ENCODE results near the gene ESRRG. TPM values are rescaled to one million over a fixed set of nuclear protein-coding genes. Genes with fewer than 3 reads are reported as not detected.

ESRRG gene
- total and polyA plus RNA-seq, 2 of the 8 experiments (the other 6 are each of a cell fraction or from before 2014, with no cell fraction given) = 0.59 to 1.4 TPM

- DNase-seq (ENCODE audit: low read depth in 1 of 2, low spot score in 2 of 2) (no peak), FAIRE-seq (no peak)
- no peaks in the 10 kb centered on the region for H3K9me3 ChIP-seq (ENCODE audit: insufficient read depth in 2 of 2, low read depth in 1 of 2, low read length in 1 of 2)
- no peak overlapping the region for H2BK5ac ChIP-seq (ENCODE audit: low read depth, low read length)
- peaks cover 2% of the 10 kb centered on the region; the same call in 1 of the 2 replicates for H3K23me2 ChIP-seq (ENCODE audit: low read depth, low read length)
- H3K79me1 ChIP-seq (ENCODE audit: low read depth, low read length) = no peaks in the 10 kb centered on the region
- H3K4me3 ChIP-seq (ENCODE audit: extremely low read depth in 1 of 4, insufficient read depth in 2 of 4, low read depth in 3 of 4, low read length in 4 of 4) = no peak overlapping the region
- POLR2A ChIA-PET (ENCODE audit: partially characterized antibody) = no interaction called here
- H3K36me3 ChIP-seq (ENCODE audit: control insufficient read depth in 2 of 4, insufficient read depth in 4 of 4, low read length in 3 of 4) = no peaks in the 10 kb centered on the region
- H3K23ac ChIP-seq (ENCODE audit: insufficient read length) = no peak overlapping the region
- no peak overlapping the region for H3K18ac ChIP-seq (ENCODE audit: extremely low read depth, low read length)
- H4K91ac ChIP-seq (replicated peaks; ENCODE audit: insufficient read length, low read length) = no peak overlapping the region
- no peak overlapping the region for H2BK120ac ChIP-seq (replicated peaks; ENCODE audit: low read depth, low read length)
- H3K9ac ChIP-seq (replicated peaks in 1 of 4; ENCODE audit: extremely low read depth in 1 of 4, low read depth in 3 of 4, low read length in 3 of 4) = no peak overlapping the region
- 92% methylated on average over 4 of the region's 4 CpGs; no CpG with 5 or more reads in 1 of the 2 experiments for WGBS, 2 experiments (ENCODE audit: extremely low coverage in 1 of 2, insufficient coverage in 1 of 2, insufficient read length in 1 of 2, insufficient replicate concordance in 2 of 2, low coverage in 1 of 2, low lambda C conversion rate in 2 of 2, missing lambda C conversion rate in 1 of 2)
- H2BK12ac ChIP-seq (ENCODE audit: low read depth, low read length) = no peak overlapping the region
- no peaks in the 10 kb centered on the region for H3K79me2 ChIP-seq (ENCODE audit: control insufficient read depth in 1 of 2, insufficient read depth in 2 of 2, low read length in 2 of 2)
- no peak overlapping the region for H3K27ac ChIP-seq (ENCODE audit: low read depth, low read length)
- H4K20me1 ChIP-seq (replicated peaks in 1 of 2; ENCODE audit: control insufficient read depth in 1 of 2, insufficient read depth in 2 of 2, low read length in 2 of 2) = no peaks in the 10 kb centered on the region
- no peak overlapping the region for H2BK20ac ChIP-seq (ENCODE audit: low read length)
- no peak overlapping the region for H2BK15ac ChIP-seq (ENCODE audit: low read length)
- H3K4me1 ChIP-seq (replicated peaks in 1 of 4; ENCODE audit: control insufficient read depth in 3 of 4, insufficient read depth in 4 of 4, low read length in 3 of 4) = peaks cover 0 to 6% (median 4%) of the 10 kb centered on the region in 4 experiments; a peak in 3 of 7 replicates
- H3K56ac ChIP-seq (replicated peaks; ENCODE audit: insufficient read length, low read depth, low read length) = no peak overlapping the region
- CTCF ChIA-PET (ENCODE audit: partially characterized antibody) = no interaction called here
- H4K8ac ChIP-seq (ENCODE audit: extremely low read depth, insufficient read depth, low read length) = no peak overlapping the region
- H4K5ac ChIP-seq (ENCODE audit: insufficient read length, low read depth, low read length) = no peak overlapping the region
- H3K4ac ChIP-seq (replicated peaks; ENCODE audit: insufficient read length, low read depth, low read length) = no peak overlapping the region
- no peak overlapping the region for H2AFZ ChIP-seq (ENCODE audit: low read length)
- no peak for TF ChIP-seq CBX5 (IDR thresholded peaks at IDR 0.05; ENCODE audit: low read depth, low read length)
- H3K14ac ChIP-seq (ENCODE audit: insufficient read length) = no peak overlapping the region
- H2AK5ac ChIP-seq (ENCODE audit: low read depth, low read length) = no peak overlapping the region
- no peak overlapping the region for H3K4me2 ChIP-seq (ENCODE audit: insufficient read depth in 1 of 2, low read depth in 2 of 2, low read length in 2 of 2)
- H3K27me3 ChIP-seq (replicated peaks in 1 of 4; ENCODE audit: control insufficient read depth in 3 of 4, extremely low read depth in 1 of 4, insufficient read depth in 3 of 4, low read length in 3 of 4) = no peaks in the 10 kb centered on the region
Observed at GRCh38 chr1:216533776-216534175, 189.5 kb downstream of the ESRRG start.

Data from H1 (cell line).